NT2/D1 (cell line): Measurements from ENCODE around the gene ENKD1.

Source experiments
- SUZ12 ChIP-seq: IDR thresholded peaks from 2 replicates; pipeline ENCODE4 v1.6.1; 2011; ENCODE audit not compliant: insufficient read length, insufficient read depth; ENCODE audit errors: extremely low read depth
- YY1 ChIP-seq: IDR thresholded peaks from 2 replicates; pipeline ENCODE4 v1.6.1; 2011; ENCODE audit not compliant: insufficient read length, insufficient read depth
- ZNF274 ChIP-seq: IDR thresholded peaks from 2 replicates; pipeline ENCODE4 v1.6.1; 2011; ENCODE audit warnings: mild to moderate bottlenecking, low read depth, low read length

DNA sequence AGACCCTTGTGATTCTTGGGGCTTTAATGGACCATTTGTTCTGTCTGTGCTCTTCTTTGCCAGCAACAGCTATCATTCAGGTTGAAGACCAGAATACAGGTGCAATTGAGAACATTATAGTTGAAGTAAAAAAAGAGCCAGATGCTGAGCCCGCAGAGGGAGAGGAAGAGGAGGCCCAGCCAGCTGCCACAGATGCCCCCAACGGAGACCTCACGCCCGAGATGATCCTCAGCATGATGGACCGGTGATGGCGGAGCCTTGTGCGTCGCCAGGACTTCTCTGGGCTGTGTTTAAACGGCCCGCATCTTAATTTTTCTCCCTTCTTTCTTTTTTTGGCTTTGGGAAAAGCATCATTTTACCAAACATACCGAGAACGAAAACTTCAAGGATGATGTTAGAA is 28.9 kb downstream of the ENKD1 start:
- no peak for TF ChIP-seq ZNF274
- no peak for TF ChIP-seq SUZ12
- TF ChIP-seq YY1 = no peak
